SU-DHL-6 (cell line): ENCODE data around the gene KRT81.

ENCODE experiments used
- H2AFZ ChIP-seq: fragments of 200-600 bp; sonication (generic); 2 replicates; pipeline ENCODE4 v1.6.1; 2014; ENCODE audit warnings: low read depth, mild to moderate bottlenecking, moderate library complexity, mixed read lengths, antibody characterized with exemption, low read length; ENCODE audit not compliant: severe bottlenecking
- H3F3A ChIP-seq: fragments of 200-600 bp; shearing (Covaris generic); 2 replicates; pipeline ENCODE4 v1.6.0; 2016; ENCODE audit warnings: antibody characterized with exemption, mild to moderate bottlenecking; ENCODE audit not compliant: insufficient read depth
- H3K27ac ChIP-seq: fragments of 200-600 bp; sonication (generic); 2 replicates; pipeline ENCODE4 v1.5.1; 2016; ENCODE audit warnings: low read depth, mild to moderate bottlenecking, low read length, moderate library complexity, mixed read lengths
- H3K27me3 ChIP-seq: fragments of 200-600 bp; sonication (generic), shearing (Covaris generic); 2 replicates; pipeline ENCODE4 v1.6.0; 2014; ENCODE audit warnings: mild to moderate bottlenecking, low read length
- H3K36me3 ChIP-seq: fragments of 200-600 bp; sonication (generic); 2 replicates; pipeline ENCODE4 v1.6.1; 2014; ENCODE audit warnings: mild to moderate bottlenecking, low read length, mixed read lengths
- H3K4me2 ChIP-seq: fragments of 300-600, 200-600 bp; shearing (Covaris generic), sonication (generic); 2 replicates; pipeline ENCODE4 v1.6.0; 2014; ENCODE audit warnings: low read length, low read depth, mild to moderate bottlenecking; ENCODE audit not compliant: poor library complexity, severe bottlenecking
- H3K4me3 ChIP-seq: fragments of 200-600 bp; sonication (generic); 2 replicates; pipeline ENCODE4 v1.5.1; 2014; ENCODE audit warnings: antibody characterized with exemption, low read length, mild to moderate bottlenecking, mixed read lengths; ENCODE audit not compliant: insufficient read depth, poor library complexity, severe bottlenecking
- H3K79me2 ChIP-seq: fragments of 200-600 bp; sonication (generic); 2 replicates; pipeline ENCODE4 v1.6.1; 2014; ENCODE audit warnings: mild to moderate bottlenecking, low read length, moderate library complexity; ENCODE audit not compliant: insufficient read depth
- H3K9ac ChIP-seq: fragments of 200-600 bp; sonication (generic); 2 replicates; pipeline ENCODE4 v1.7.0; 2014; ENCODE audit warnings: mild to moderate bottlenecking, low read length
- H3K9me2 ChIP-seq: fragments of 200-600 bp; sonication (generic); replicated peaks from 2 replicates; pipeline ENCODE4 v1.6.1; 2014; ENCODE audit warnings: low read length; ENCODE audit not compliant: insufficient read depth
- H3K9me3 ChIP-seq: fragments of 200-600 bp; sonication (generic); 2 replicates; pipeline ENCODE4 v1.6.1; 2014; ENCODE audit warnings: low read length, mixed read lengths; ENCODE audit not compliant: insufficient read depth
- H4K20me1 ChIP-seq: fragments of 200-600 bp; sonication (generic); 2 replicates; pipeline ENCODE4 v1.6.1; 2014; ENCODE audit warnings: low read depth, mild to moderate bottlenecking, antibody characterized with exemption, low read length, moderate library complexity, mixed read lengths
- EZH2phosphoT487 ChIP-seq: fragments of 200-600 bp; sonication (generic), shearing (Covaris generic); conservative IDR thresholded peaks from 2 replicates; pipeline ENCODE4 v1.6.1; 2018; ENCODE audit warnings: mild to moderate bottlenecking, antibody characterized with exemption, low read length, moderate library complexity, mixed read lengths
- TF ChIP-seq, protein P1 (sequence below): fragments of 200-600 bp; sonication (generic); IDR thresholded peaks from one replicate; pipeline ENCODE4 v1.5.1; 2017; ENCODE audit warnings: antibody characterized with exemption, mild to moderate bottlenecking, low read length, moderate library complexity; ENCODE audit not compliant: insufficient read depth, poor library complexity, severe bottlenecking

KRT81 gene

GRCh38 chr12:52318241-52318990 is 27.1 kb upstream of the KRT81 start:
- Histone ChIP-seq H3K36me3 (no peaks in the 10 kb centered on the region), H3K4me3 (no peak overlapping the region), H3K79me2 (no peaks in the 10 kb centered on the region), H3K9me3 (no peaks in the 10 kb centered on the region), H3K9ac (no peak overlapping the region), H3F3A (no peaks in the 10 kb centered on the region), H3K9me2 (no peaks in the 10 kb centered on the region), H3K4me2 (no peak overlapping the region), H3K27me3 (no peaks in the 10 kb centered on the region), H4K20me1 (no peaks in the 10 kb centered on the region), H3K27ac (no peak overlapping the region), H2AFZ (no peak overlapping the region)
- TF ChIP-seq EZH2phosphoT487 = no peak
- TF ChIP-seq, protein P1, sequence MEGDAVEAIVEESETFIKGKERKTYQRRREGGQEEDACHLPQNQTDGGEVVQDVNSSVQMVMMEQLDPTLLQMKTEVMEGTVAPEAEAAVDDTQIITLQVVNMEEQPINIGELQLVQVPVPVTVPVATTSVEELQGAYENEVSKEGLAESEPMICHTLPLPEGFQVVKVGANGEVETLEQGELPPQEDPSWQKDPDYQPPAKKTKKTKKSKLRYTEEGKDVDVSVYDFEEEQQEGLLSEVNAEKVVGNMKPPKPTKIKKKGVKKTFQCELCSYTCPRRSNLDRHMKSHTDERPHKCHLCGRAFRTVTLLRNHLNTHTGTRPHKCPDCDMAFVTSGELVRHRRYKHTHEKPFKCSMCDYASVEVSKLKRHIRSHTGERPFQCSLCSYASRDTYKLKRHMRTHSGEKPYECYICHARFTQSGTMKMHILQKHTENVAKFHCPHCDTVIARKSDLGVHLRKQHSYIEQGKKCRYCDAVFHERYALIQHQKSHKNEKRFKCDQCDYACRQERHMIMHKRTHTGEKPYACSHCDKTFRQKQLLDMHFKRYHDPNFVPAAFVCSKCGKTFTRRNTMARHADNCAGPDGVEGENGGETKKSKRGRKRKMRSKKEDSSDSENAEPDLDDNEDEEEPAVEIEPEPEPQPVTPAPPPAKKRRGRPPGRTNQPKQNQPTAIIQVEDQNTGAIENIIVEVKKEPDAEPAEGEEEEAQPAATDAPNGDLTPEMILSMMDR = no peak

DNA sequence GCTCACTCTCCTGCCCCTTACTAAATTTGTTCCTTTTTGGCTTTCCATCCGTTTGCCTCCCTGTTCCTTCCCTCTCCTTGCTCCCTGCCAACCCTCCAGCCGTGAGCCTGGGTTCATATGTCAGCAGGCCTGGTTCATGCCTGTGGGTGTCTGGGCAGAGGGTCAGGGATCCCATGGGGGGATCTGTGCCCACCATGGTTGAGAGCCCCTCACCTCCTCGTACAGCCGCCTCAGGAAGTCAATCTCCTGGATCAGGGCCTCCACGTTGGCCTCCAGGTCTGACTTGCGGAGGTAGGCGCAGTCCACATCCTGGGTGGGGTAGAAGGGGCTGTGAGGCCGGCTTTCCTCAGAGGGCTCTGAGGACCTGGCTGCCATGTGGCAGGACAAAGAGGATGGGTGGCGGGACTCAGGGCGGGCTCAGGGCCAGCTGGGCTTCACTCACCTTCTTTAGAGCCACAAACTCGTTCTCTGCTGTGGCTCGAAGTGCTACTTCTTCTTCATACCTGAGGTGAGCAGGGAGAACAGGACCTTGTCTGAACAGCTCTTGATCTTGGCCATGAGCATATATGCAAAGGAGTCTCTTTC is 26.2 kb upstream of the KRT81 start:
- H3K79me2 ChIP-seq = no peaks in the 10 kb centered on the region

GRCh38 chr12:52316701-52317100 is 25.4 kb upstream of the KRT81 start:
- no peaks in the 10 kb centered on the region for H3K9me2 ChIP-seq
- H3K9me3 ChIP-seq = no peaks in the 10 kb centered on the region
- no peaks in the 10 kb centered on the region for H3K36me3 ChIP-seq
- no peak overlapping the region for H3K4me2 ChIP-seq
- H3K9ac ChIP-seq = no peak overlapping the region
- H3K4me3 ChIP-seq = no peak overlapping the region
- TF ChIP-seq EZH2phosphoT487 = no peak
- TF ChIP-seq, protein P1 = no peak
- no peaks in the 10 kb centered on the region for H3K79me2 ChIP-seq
- H3K27me3 ChIP-seq = no peaks in the 10 kb centered on the region
- no peaks in the 10 kb centered on the region for H3F3A ChIP-seq
- H3K27ac ChIP-seq = no peak overlapping the region
- H2AFZ ChIP-seq = no peak overlapping the region
- no peaks in the 10 kb centered on the region for H4K20me1 ChIP-seq

More for the DNA sequence above, 26.2 kb upstream of the KRT81 start:
- Histone ChIP-seq H3K9me3 (no peaks in the 10 kb centered on the region), H3F3A (no peaks in the 10 kb centered on the region), H3K27me3 (no peaks in the 10 kb centered on the region), H3K9me2 (no peaks in the 10 kb centered on the region), H3K36me3 (no peaks in the 10 kb centered on the region), H3K27ac (no peak overlapping the region), H3K9ac (no peak overlapping the region), H3K4me3 (no peak overlapping the region), H4K20me1 (no peaks in the 10 kb centered on the region), H3K4me2 (no peak overlapping the region), H2AFZ (no peak overlapping the region)
- TF ChIP-seq, protein P1 = no peak
